Naive thymus-derived CD8-positive, alpha-beta T cell (primary cell): ENCODE results near the gene FRMD6. TPM values are rescaled to one million over a fixed set of nuclear protein-coding genes. Genes with fewer than 3 reads are reported as not detected.

Experiments used
- ATAC-seq, 2 donors: fragments of 150-1000 bp; cut with Tn5 transposase in 1 of 2; sonication (Bioruptor Pico), chemical (Tn5 transposase) in 1 of 2; 1 replicate in 1 of 2; 2 replicates in 1 of 2; pipeline ENCODE4 v1.10.0; 2021; ENCODE audit warnings: mild to moderate bottlenecking in 2 of 2, moderate library complexity in 2 of 2
- POLR2A ChIA-PET: fragments of 350-600 bp; sonication (Branson Sonifier 250); formaldehyde crosslinking; loops from one replicate; lab custom pipeline; 2021; ENCODE audit warnings: antibody characterized with exemption; lab: Charles Lee
- DNase-seq, 10 donors: peaks; one replicate each; pipeline versions ENCODE4 v3.0.0 to v3.0.0-alpha.2; 2020 to 2022
- H3K27ac Mint-ChIP-seq, 10 donors: one replicate each; pipeline ENCODE4 v1.8.0; 2020 to 2022; ENCODE audit warnings: mild to moderate bottlenecking in 10 of 10, mixed read lengths in 10 of 10, moderate library complexity in 4 of 10, inconsistent platforms in 1 of 10
- H3K27me3 Mint-ChIP-seq, 5 donors: one replicate each; pipeline ENCODE4 v1.8.0; 2021 to 2022; ENCODE audit warnings: mixed read lengths in 5 of 5
- H3K36me3 Mint-ChIP-seq, 3 donors: one replicate each; pipeline ENCODE4 v1.8.0; 2020 to 2022; ENCODE audit warnings: mixed read lengths in 3 of 3, mild to moderate bottlenecking in 2 of 3, inconsistent platforms in 1 of 3
- H3K4me1 Mint-ChIP-seq, 4 donors: one replicate each; pipeline ENCODE4 v1.8.0; 2021 to 2022; ENCODE audit warnings: mixed read lengths in 4 of 4
- H3K4me3 Mint-ChIP-seq, 10 donors: one replicate each; pipeline ENCODE4 v1.8.0; 2020 to 2022; ENCODE audit warnings: mild to moderate bottlenecking in 10 of 10, mixed read lengths in 10 of 10, moderate library complexity in 6 of 10, inconsistent platforms in 1 of 10
- H3K9me3 Mint-ChIP-seq, 9 donors: one replicate each; pipeline ENCODE4 v1.8.0; 2020 to 2022; ENCODE audit warnings: mixed read lengths in 9 of 9, mild to moderate bottlenecking in 3 of 9, inconsistent platforms in 1 of 9, moderate library complexity in 1 of 9
- polyA plus RNA-seq, 3 donors: library from polyadenylated mRNA; unstranded; fragments of 300-500 nt; fragmentation: Illumina TruSeq; gene quantifications; one replicate each; pipeline ENCODE4 v1.2.3, GENCODE V29; 2021
- total RNA-seq, 8 experiments: library from RNA in 2 of 8; stranded (reverse) in 2 of 8; gene quantifications; one replicate each; pipeline ENCODE4 v1.2.3 and lab custom pipeline; 2021 to 2026

FRMD6 gene
- total and polyA plus RNA-seq, 5 experiments from 2014 or later, result 0.15 to 4.2 (median 0.44) TPM

GRCh38 chr14:51780006-51780692 is 128.4 kb downstream of the FRMD6 start:
- Mint-ChIP-seq H3K4me3 (peak overlapping the region in 5 of 10 donors; percentile 10 to 32 (median 27)), H3K36me3 (peaks cover 0 to 5% (median 2%) of the 10 kb centered on the region in 3 donors), H3K9me3 (peaks cover 0 to 7% (median 3%) of the 10 kb centered on the region in 9 donors), H3K4me1 (peaks cover 9 to 24% (median 19%) of the 10 kb centered on the region in 4 donors), H3K27ac (peak overlapping the region in 5 of 10 donors; percentile 35 to 72 (median 47)), H3K27me3 (peaks cover 2 to 16% (median 13%) of the 10 kb centered on the region in 5 donors)
- POLR2A ChIA-PET, result interaction anchor here (0.5 to 1.4 kb wide), 3 partner anchors 80 to 380 kb away, joined by 3 read pairs; partner anchors contain the start of gene GNG2
- DNase-seq (peak; percentile 41 to 84 (median 66)), ATAC-seq (peak; percentile 74 to 82)

Other genes with a start within 250 kb of the FRMD6 start
- 10 to 100 TPM; 57.8 to 66.7 TPM for gene GNG2, start 208.7 kb downstream of the FRMD6 start, total RNA-seq
- 100 to 1,000 TPM; 115 to 172 (median 122) TPM for gene GNG2, start 208.7 kb downstream of the FRMD6 start, polyA plus RNA-seq